GM12874 (cell line): ENCODE measurements around the gene SMYD3.

Experiments
- TF ChIP-seq, protein P1 (sequence below): IDR thresholded peaks from 2 replicates; pipeline ENCODE4 v1.5.1; 2011; ENCODE audit warnings: low read depth, mild to moderate bottlenecking, control low read depth, low read length, moderate library complexity; ENCODE audit not compliant: insufficient read depth

SMYD3 gene

DNA sequence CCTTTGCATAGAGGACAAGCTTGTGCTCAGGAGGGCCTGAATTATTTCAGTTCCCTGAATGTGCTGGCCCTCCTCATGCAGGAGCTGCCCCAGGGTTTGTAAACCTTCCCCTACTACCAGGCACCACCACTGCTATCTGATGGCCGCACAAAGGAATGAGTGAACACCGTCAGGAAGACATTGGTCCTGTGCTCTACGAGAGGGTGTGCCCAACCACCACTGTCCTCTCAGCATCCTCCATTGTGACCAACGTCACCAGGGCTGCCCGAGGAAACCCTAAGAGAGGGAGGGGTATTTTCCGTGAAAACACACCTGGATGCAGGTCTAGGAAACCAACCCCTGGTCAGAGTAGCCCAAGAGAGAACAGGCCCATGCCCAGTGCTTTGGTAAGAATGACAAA, 694.8 kb downstream of the SMYD3 start:
- TF ChIP-seq, protein P1, sequence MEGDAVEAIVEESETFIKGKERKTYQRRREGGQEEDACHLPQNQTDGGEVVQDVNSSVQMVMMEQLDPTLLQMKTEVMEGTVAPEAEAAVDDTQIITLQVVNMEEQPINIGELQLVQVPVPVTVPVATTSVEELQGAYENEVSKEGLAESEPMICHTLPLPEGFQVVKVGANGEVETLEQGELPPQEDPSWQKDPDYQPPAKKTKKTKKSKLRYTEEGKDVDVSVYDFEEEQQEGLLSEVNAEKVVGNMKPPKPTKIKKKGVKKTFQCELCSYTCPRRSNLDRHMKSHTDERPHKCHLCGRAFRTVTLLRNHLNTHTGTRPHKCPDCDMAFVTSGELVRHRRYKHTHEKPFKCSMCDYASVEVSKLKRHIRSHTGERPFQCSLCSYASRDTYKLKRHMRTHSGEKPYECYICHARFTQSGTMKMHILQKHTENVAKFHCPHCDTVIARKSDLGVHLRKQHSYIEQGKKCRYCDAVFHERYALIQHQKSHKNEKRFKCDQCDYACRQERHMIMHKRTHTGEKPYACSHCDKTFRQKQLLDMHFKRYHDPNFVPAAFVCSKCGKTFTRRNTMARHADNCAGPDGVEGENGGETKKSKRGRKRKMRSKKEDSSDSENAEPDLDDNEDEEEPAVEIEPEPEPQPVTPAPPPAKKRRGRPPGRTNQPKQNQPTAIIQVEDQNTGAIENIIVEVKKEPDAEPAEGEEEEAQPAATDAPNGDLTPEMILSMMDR, result no peak

DNA sequence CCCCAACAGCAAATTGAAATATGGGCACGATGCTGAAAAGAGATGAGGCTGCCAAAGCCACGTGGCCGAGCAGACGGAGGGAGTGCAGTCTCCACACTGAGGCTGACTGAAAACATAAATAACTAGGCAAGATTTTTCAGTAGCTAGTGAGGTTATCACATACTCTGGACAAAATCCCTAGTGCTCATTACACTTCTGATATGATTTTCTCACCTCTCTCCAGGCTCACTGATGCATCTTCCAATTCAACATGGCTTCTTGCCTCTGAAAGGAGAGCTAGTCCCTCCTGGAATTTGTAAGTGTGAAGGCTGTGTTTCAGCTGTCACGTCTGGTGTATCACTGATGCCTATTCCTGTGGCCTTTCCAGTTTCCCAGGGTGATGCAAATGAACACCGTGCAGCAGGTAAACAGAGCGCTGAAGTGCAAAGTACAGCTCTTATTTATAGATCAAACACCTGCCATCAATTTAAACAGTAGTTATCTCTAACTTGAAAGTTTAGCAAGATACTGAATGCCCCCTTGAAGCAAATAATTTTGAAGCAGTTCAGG, 696.2 kb downstream of the SMYD3 start:
- TF ChIP-seq, protein P1, result no peak

DNA sequence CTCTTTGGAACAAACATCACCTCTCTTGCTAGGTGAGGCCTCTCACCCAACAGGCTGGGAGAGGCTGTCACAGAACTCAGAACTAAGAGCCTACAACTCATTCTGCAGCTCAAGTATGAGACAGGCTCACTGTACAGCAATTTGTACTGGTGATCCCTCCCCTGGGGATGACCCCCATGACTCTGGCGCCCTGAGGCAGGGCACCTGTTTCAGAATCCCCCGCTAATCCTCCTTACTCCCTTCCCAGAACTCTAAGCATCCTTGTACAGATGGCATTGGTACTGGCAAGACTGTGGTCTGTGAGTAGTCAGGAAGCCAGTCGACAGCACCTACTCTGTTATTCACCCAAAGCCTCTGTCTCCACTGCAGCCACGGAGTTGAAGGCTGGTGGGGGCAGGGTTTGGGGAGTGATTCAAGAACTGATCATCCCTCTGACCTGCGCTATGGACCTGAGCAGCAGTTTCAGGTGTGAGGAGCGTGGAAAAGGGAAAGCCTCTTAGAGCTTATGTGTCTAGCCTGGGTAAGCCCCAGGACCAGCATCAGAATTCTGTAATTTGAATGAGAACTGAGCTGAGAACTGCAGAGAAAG, 696.8 kb downstream of the SMYD3 start:
- TF ChIP-seq, protein P1, result no peak

DNA sequence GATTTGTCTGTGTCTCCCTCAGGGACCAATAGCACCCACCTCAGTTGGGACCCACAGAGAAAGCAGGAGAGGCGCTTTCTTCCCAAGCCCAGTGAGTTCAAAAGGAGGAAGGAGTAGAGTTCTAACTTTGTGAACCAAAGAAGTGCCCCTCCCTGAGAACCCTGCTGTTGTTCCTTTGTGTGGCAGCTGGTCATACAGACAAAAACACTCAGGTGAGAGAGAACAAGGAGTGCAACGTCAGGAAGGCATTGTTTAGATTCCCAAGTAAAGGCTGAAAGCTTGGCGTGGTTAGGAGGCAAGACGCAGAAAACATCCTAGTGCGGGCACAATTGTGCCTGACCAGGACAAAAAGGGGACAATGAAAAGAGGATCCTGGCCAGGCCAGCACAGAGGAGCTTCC, 697.7 kb downstream of the SMYD3 start:
- TF ChIP-seq, protein P1, result no peak

DNA sequence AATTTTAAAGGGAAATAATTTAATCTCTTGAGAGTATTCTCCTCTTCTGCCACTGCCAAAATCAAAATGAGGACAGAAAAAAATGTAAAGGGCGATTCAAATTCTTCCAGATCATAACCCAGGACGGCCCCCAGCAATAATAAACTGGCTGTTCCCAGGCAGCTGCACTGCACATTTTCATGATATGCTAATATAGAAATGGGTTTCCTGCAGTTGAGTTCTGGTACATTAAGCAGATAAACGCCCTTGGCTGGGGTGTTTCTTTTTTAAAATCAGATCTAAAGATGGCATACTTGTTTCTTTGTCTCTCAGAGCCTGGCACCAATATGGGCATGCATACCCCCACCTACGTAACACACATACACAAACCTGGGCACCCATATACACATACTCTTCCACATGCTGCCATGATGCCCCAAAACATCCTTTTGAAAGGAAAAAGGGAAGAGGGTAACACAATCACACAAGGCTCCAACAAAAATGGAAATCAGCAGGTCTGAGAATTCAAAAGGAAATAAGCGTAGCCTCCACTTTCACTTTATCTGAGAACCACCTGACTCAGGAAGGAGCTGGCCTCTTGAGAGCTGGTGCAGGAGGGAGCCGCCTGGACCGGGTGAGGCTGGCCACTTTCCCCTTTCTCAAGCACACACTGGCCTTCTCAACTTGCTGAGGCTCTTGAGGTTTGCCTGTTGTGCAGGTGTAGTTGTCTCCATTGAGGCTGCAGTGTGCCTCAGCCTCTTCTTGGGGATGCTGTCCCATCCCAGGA, 698.9 kb downstream of the SMYD3 start:
- TF ChIP-seq, protein P1, result no peak

DNA sequence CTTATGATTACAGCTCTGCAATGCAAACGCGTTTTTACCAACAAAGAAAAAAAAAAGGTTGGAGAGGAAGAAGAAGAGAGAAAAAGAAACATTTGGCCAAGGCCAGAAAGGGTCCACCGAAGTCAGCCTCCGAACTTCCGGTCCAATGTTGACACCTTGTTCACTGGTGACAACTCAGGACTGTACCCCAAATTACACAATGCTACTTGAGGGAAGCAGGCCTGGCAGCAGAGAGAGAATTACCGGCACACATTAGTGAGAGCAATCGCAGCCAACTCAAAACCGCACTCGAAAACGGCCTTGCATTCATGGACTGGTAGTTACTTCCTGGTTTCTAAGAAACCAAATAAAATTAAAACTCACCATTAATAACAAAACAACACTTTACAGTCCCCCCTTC, 699.8 kb downstream of the SMYD3 start:
- TF ChIP-seq, protein P1, result no peak

DNA sequence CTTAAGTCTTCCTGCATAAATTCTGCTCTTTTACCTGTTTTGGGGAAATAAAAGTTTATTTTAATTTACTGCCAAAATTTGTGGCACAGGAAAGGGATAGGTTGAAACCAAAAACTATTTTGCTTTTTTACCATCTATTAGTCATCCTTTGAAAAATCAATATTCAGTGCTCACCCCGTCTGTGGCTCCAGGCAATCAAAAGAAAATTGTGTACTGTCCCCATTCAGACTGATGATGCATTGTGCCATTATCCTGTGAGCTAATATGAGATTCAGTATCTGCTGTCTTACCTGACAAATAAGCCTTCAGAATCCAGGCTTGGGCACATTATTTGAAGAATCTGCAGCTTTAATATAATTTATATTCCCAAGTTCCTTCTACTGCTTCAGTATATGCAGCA, 701.5 kb downstream of the SMYD3 start:
- TF ChIP-seq, protein P1, result no peak
